Pancreas (tissue), 10 donors: ENCODE measurements around the gene ATPAF2. TPM values are rescaled to one million over a fixed set of nuclear protein-coding genes. Genes with fewer than 3 reads are reported as not detected.

Source experiments
- ATAC-seq, 4 donors: fragments of 200-7000 bp; cut with Tn5 transposase; one replicate each; pipeline versions ENCODE4 v1.8.0 to v1.9.1; 2020; ENCODE audit warnings: mild to moderate bottlenecking in 4 of 4, moderate library complexity in 4 of 4
- DNase-seq, 6 donors: peaks; one replicate each; pipeline ENCODE4 v3.0.0-alpha.2; 2020
- FAIRE-seq: peaks from 2 replicates; lab custom pipeline; 2012; peaks lifted over from hg19 to GRCh38; lab: Jason Lieb, UNC
- H3K27ac ChIP-seq, 4 donors: fragments of 200-600 bp; sonication (generic); 1 replicate in 3 of 4; 2 replicates in 1 of 4; pipeline versions ENCODE4 v1.5.0 to v1.8.0; 2020
- H3K27me3 ChIP-seq, 4 donors: fragments of 200-600 bp; one replicate each; pipeline ENCODE4 v1.8.0; 2021
- H3K36me3 ChIP-seq, 3 donors: fragments of 200-600 bp; sonication (generic) in 1 of 3; one replicate each; pipeline versions ENCODE4 v1.5.0 to v1.8.0; 2020 to 2021
- H3K4me1 ChIP-seq, 3 donors: fragments of 200-600 bp; one replicate each; pipeline ENCODE4 v1.8.0; 2021
- H3K4me3 ChIP-seq, 4 donors: fragments of 200-600 bp; sonication (generic) in 2 of 4; one replicate each; pipeline versions ENCODE4 v1.5.0 to v1.8.0; 2020 to 2021
- H3K9me3 ChIP-seq, 4 donors: fragments of 200-600 bp; one replicate each; pipeline ENCODE4 v1.8.0; 2021
- WGBS, 2 donors: extraction: QIAGEN DNeasy Blood & Tissue Kit; methylation state at CpG; one replicate each; pipeline ENCODE4 v1.1.7; 2013; 5-methylcytosine and 5-hydroxymethylcytosine counted together
- intact Hi-C, 3 donors: fragments of 100-400 bp; cut with DNase I; formaldehyde crosslinking; loops; one replicate each; pipeline versions ENCODE4 v1.11.1 to v1.14.2; 2022
- polyA plus RNA-seq, 2 donors: library from polyadenylated mRNA; stranded (reverse); fragments of 200-250 nt; gene quantifications; one replicate each; pipeline ENCODE4 v1.2.3, GENCODE V29; 2013
- total RNA-seq, 6 donors: library from RNA; stranded (reverse); fragmentation: NEBNext Ultra II Directional in 4 of 6; extraction: Animal tissue kit (Norgen Biotek cat#: 25700) in 4 of 6; gene quantifications; one replicate each; pipeline versions ENCODE4 v1.2.1 to v1.2.4, GENCODE V29; 2021 to 2023
- TF ChIP-seq, protein P1 (sequence below), 4 donors: fragments of 200-600 bp; sonication (generic) in 3 of 4; IDR thresholded peaks; one replicate each; pipeline versions ENCODE4 v1.5.0 to v1.8.0; 2021; ENCODE audit warnings: antibody characterized with exemption in 4 of 4
- donor health status: healthy with polysubstance abuse.
- donor health status: DM: no; HTN: no; CAD: no; lungs with moderate emphysema.
- donor health status: DM: no; HTN: no; CAD: no.
- donor health status: control.
- donor health status: control.
- donor health status: Bipolar disorder and iron deficiency.
- donor health status: DM: yes; HTN: yes; CAD: no.
- donor health status: DM: no; HTN: no; CAD: no.
- donor health status: DM: no; HTN: no; CAD: no.
- donor health status: DM: yes; HTN: yes; CAD: no.

Gene ATPAF2
- total and polyA plus RNA-seq, 8 donors, result 7.3 to 18.4 (median 12.1) TPM

DNA sequence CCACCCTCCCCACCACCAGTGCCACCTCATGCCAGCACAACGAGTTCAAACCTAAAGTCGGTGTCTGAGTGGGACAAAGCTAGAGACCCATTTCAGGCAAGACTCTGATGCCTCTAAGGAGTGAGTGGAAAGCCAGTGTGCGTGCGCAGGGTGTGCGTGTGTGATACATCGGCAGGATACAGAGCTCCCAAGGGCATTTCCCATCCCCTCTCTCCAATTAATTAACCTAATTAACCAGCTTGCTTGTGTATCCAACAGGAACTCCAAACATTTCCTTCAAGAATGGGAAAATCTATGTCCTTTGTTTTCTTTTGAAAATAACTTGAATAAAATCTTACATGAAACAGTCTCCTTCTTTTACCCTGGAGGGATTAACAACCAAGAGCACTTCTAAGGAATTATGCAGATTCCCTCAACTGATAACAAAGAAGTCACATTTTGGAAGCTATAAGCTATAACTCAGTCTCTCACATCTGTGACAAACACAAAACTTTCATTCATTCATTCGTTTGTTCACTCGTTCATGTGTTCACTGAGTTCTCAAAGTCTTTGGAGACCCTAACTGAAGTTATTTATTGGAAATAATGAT is 9.9 kb downstream of the ATPAF2 start:
- H3K27me3 ChIP-seq, result no peaks in the 10 kb centered on the region
- H3K27ac ChIP-seq, result no peak overlapping the region
- no peak for DNase-seq
- intact Hi-C loops, result loop anchor here in 1 of 3 donors (10.0 kb wide), 1 partner anchor 144 kb away; no protein-coding TSS in a partner anchor
- H3K9me3 ChIP-seq, result no peaks in the 10 kb centered on the region
- no peak for ATAC-seq
- no peak overlapping the region for H3K4me3 ChIP-seq
- FAIRE-seq, result no peak
- H3K36me3 ChIP-seq, result no peaks in the 10 kb centered on the region
- TF ChIP-seq, protein P1, sequence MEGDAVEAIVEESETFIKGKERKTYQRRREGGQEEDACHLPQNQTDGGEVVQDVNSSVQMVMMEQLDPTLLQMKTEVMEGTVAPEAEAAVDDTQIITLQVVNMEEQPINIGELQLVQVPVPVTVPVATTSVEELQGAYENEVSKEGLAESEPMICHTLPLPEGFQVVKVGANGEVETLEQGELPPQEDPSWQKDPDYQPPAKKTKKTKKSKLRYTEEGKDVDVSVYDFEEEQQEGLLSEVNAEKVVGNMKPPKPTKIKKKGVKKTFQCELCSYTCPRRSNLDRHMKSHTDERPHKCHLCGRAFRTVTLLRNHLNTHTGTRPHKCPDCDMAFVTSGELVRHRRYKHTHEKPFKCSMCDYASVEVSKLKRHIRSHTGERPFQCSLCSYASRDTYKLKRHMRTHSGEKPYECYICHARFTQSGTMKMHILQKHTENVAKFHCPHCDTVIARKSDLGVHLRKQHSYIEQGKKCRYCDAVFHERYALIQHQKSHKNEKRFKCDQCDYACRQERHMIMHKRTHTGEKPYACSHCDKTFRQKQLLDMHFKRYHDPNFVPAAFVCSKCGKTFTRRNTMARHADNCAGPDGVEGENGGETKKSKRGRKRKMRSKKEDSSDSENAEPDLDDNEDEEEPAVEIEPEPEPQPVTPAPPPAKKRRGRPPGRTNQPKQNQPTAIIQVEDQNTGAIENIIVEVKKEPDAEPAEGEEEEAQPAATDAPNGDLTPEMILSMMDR (IDR thresholded peaks at IDR 0.05), result no peak
- WGBS, 2 donors, result 82 to 87% methylated on average over 8 of the region's 8 CpGs
- H3K4me1 ChIP-seq, result no peaks in the 10 kb centered on the region

DNA sequence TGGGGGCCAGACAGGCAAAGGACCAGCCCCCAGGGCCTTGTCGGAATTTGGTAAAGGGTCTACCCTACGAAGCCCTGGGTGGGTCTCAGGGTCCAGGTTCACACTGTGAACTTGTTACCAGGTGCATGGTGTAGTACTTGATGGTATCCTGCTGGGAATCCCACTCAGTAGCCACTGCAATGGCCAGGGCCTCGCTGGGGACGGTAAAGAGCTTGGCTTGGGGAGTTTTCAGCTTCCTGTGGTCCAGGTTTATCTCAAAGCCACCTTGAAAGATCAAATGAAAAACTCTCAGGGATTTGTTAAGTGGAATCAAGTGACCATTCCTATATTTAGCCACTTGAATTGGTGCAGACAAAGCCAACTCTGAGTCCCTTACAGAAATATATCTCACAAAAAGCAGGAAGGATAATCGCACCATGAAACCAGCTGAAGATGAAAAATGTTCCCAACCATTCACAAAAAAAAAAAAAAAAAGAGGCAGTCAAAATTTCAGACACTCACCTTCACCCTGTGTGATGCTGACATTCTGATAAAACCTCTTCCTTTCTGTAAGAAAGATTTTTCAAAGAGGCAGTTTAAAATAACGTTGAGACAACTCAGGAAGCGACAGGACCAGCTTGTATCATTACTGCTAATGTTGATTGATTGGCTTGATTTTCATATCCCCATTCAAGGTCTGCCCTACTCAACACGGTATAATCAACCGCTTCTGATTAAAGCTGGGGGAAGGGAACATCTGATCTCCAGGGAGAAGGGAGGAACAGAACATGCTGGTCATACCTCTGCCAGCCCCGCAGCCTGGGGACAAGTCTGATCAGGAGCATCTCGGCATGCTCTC is 10.6 kb downstream of the ATPAF2 start:
- Histone ChIP-seq H3K27me3 (no peaks in the 10 kb centered on the region), H3K4me1 (no peaks in the 10 kb centered on the region), H3K36me3 (no peaks in the 10 kb centered on the region), H3K9me3 (no peaks in the 10 kb centered on the region), H3K4me3 (no peak overlapping the region), H3K27ac (no peak overlapping the region)
- no peak for ATAC-seq
- intact Hi-C loops, result loop anchor here in 1 of 3 donors (10.0 kb wide), 1 partner anchor 144 kb away; no protein-coding TSS in a partner anchor
- 60 to 62% methylated on average over 11 of the region's 11 CpGs for WGBS, 2 donors
- FAIRE-seq, result no peak
- TF ChIP-seq, protein P1 (IDR thresholded peaks at IDR 0.05), result no peak
- DNase-seq, result no peak

- H3K4me3 ChIP-seq, result no peak overlapping the region
- H3K27ac ChIP-seq, result no peak overlapping the region
- ATAC-seq, result peak in 3 of 4 donors; percentile 49 to 67 (median 60)
- WGBS, 2 donors, result 51 to 54% methylated on average over 6 of the region's 6 CpGs
- TF ChIP-seq, protein P1 (IDR thresholded peaks at IDR 0.05), result no peak
- intact Hi-C loops, result loop anchor here in 1 of 3 donors (10.0 kb wide), 1 partner anchor 142 kb away; no protein-coding TSS in a partner anchor
- FAIRE-seq, result no peak
- no peaks in the 10 kb centered on the region for H3K36me3 ChIP-seq
- no peaks in the 10 kb centered on the region for H3K4me1 ChIP-seq
- no peaks in the 10 kb centered on the region for H3K27me3 ChIP-seq
- peak in 3 of 6 donors; percentile 23 to 45 (median 30) for DNase-seq
- no peaks in the 10 kb centered on the region for H3K9me3 ChIP-seq
These were observed 11.7 kb downstream of the ATPAF2 start for GRCh38 chr17:18027280-18027679.

DNA sequence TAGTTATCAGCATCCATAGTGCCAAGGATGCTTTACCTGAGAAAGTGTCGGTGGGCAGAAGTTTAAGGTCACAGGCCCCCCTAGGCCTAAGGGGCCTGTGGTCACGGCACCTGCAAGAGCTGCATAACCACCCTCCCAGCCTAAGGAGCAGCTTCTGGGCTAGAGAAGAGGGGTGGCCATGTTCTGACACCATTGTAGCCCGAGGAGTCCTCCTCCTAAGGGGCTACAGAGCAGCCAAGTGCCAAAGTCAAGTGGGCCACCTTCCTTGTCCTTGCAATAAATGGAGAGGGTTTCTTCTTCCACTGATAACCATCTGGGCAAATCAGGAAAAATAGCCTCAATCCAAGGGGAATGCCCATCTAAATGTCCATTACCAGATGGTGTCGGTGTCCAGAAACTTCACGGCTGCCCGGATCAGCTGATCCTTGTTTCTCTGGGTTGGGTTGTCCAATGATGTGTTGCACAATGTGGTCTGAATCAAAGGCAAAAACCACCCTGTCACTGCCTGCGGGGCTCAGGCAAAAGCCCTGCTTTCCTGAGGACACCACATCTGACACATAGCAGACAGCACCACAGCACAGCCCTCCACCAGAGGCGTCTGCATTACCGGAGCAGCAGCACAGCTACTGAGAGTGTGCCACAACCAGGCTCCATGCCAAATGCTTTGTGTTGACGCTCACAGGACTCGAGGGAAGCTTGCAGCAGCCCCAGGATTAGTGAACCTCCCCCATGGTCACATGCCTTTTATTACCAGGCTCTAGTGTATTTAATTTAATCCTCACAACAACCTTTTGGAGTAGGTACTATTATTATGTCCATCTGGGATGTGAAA is 12.8 kb downstream of the ATPAF2 start:
- intact Hi-C loops, result loop anchor here in 1 of 3 donors (10.0 kb wide), 1 partner anchor 141 kb away; no protein-coding TSS in a partner anchor
- Histone ChIP-seq H3K27me3 (no peaks in the 10 kb centered on the region), H3K4me3 (no peak overlapping the region), H3K27ac (no peak overlapping the region), H3K36me3 (no peaks in the 10 kb centered on the region), H3K9me3 (no peaks in the 10 kb centered on the region), H3K4me1 (no peaks in the 10 kb centered on the region)
- DNase-seq, result no peak
- no peak for FAIRE-seq
- TF ChIP-seq, protein P1 (IDR thresholded peaks at IDR 0.05), result no peak
- WGBS, 2 donors, result 80 to 82% methylated on average over 11 of the region's 11 CpGs
- ATAC-seq, result peak in 2 of 4 donors; percentile 22 to 58
